Mesendoderm (in vitro differentiated cells): ENCODE measurements around the gene CEP55.

Experiments used
- DNase-seq: peaks from one replicate; pipeline ENCODE4 v3.0.0; 2013
- H2AK5ac ChIP-seq: 2 replicates; pipeline ENCODE4 v1.6.1; 2013; ENCODE audit warnings: low read length, inconsistent platforms
- H2BK120ac ChIP-seq: 2 replicates; pipeline ENCODE4 v1.6.1; 2013; ENCODE audit warnings: low read depth, mild to moderate bottlenecking, low read length, moderate library complexity, mixed read lengths
- H2BK15ac ChIP-seq: replicated peaks from 2 replicates; pipeline ENCODE4 v1.6.1; 2013; ENCODE audit warnings: low read depth, mild to moderate bottlenecking, moderate library complexity
- H2BK5ac ChIP-seq: 2 replicates; pipeline ENCODE4 v1.6.1; 2013; ENCODE audit warnings: low read length, inconsistent platforms
- H3K18ac ChIP-seq: 2 replicates; pipeline ENCODE4 v1.6.1; 2013; ENCODE audit warnings: mild to moderate bottlenecking, low read length, mixed read lengths
- H3K23ac ChIP-seq: one replicate; pipeline ENCODE4 v1.6.1; 2013; ENCODE audit warnings: low read length
- H3K27ac ChIP-seq: 2 replicates; pipeline ENCODE4 v1.5.1; 2013; ENCODE audit warnings: low read depth, mild to moderate bottlenecking, inconsistent platforms, low read length, moderate library complexity
- H3K27me3 ChIP-seq: 2 replicates; pipeline ENCODE4 v1.6.1; 2013; ENCODE audit warnings: low read length, control low read depth, mild to moderate bottlenecking, inconsistent platforms; ENCODE audit not compliant: insufficient read depth, poor library complexity
- H3K36me3 ChIP-seq: 2 replicates; pipeline ENCODE4 v1.6.1; 2013; ENCODE audit warnings: low read length, inconsistent platforms; ENCODE audit not compliant: control insufficient read depth, insufficient read depth
- H3K4ac ChIP-seq: one replicate; pipeline ENCODE4 v1.6.1; 2013; ENCODE audit warnings: low read depth, mild to moderate bottlenecking, low read length, moderate library complexity
- H3K4me1 ChIP-seq: 2 replicates; pipeline ENCODE4 v1.6.1; 2013; ENCODE audit warnings: low read depth, low read length, inconsistent platforms; ENCODE audit not compliant: control insufficient read depth
- H3K4me2 ChIP-seq: 2 replicates; pipeline ENCODE4 v1.6.1; 2013; ENCODE audit warnings: low read length
- H3K4me3 ChIP-seq: 2 replicates; pipeline ENCODE4 v1.5.1; 2013; ENCODE audit warnings: mild to moderate bottlenecking, low read length
- H3K56ac ChIP-seq: one replicate; pipeline ENCODE4 v1.6.1; 2013; ENCODE audit warnings: low read length
- H3K79me1 ChIP-seq: 2 replicates; pipeline ENCODE4 v1.6.1; 2013; ENCODE audit warnings: low read length, inconsistent platforms
- H3K79me2 ChIP-seq: 2 replicates; pipeline ENCODE4 v1.6.1; 2013; ENCODE audit warnings: mild to moderate bottlenecking, low read length; ENCODE audit not compliant: control insufficient read depth, insufficient read depth
- H3K9ac ChIP-seq: 2 replicates; pipeline ENCODE4 v1.6.1; 2013; ENCODE audit warnings: low read length, inconsistent platforms
- H4K5ac ChIP-seq: one replicate; pipeline ENCODE4 v1.6.1; 2013; ENCODE audit warnings: low read length
- H4K8ac ChIP-seq: one replicate; pipeline ENCODE4 v1.6.1; 2013; ENCODE audit warnings: low read depth, mild to moderate bottlenecking, control low read depth, low read length, moderate library complexity
- WGBS: extraction: QIAGEN DNeasy Blood & Tissue Kit; methylation state at CpG from one replicate; pipeline ENCODE4 v1.1.7; 2013; ENCODE audit warnings: low lambda C conversion rate, missing lambda C conversion rate; ENCODE audit not compliant: insufficient coverage; ENCODE audit errors: extremely low coverage; 5-methylcytosine and 5-hydroxymethylcytosine counted together

The CEP55 gene

DNA sequence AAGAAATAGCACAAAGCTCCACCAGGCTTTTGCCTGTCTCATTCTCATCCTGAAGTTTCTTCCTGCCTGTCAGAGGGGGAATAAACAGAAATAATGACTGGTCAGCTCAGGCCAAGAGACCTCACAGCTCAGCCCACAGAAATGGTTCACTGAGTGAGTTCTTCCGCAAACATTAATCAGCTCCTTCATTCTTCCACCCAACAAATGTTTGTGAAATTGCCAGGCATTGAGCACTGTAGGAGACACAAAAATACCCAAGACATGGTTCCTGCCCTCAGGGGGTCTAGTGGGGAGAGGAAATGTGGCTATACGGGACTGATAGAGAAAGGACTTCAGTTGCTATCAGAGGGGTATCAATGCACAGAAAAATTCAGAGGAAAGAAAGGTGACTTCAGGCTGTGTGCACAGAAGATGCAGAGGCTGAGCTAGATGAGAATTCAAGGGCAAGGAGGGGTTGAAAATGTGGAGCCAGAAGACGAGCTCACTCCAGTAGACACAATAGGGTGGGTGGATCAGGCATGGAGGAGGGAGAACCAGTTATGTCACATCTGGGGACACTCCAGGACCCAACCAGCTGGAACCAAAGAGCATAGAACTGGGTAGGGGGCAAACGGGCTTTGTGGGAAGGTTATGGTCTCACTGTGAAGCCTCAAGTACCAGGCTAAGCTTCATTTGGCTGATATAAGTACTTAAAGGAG is 35.2 kb upstream of the CEP55 start:
- H3K4me2 ChIP-seq = no peak overlapping the region
- H3K18ac ChIP-seq = peak overlapping the region; percentile 6
- H3K36me3 ChIP-seq = no peaks in the 10 kb centered on the region
- peak overlapping the region; percentile 63 for H2AK5ac ChIP-seq
- no CpG with 5 or more reads among the region's 4 CpGs for WGBS
- no peak overlapping the region for H2BK120ac ChIP-seq
- H3K4me3 ChIP-seq = no peak overlapping the region
- no peak overlapping the region for H3K4ac ChIP-seq
- H3K4me1 ChIP-seq = peaks cover 9% of the 10 kb centered on the region
- no peak overlapping the region for H2BK15ac ChIP-seq
- DNase-seq = no peak
- peak overlapping the region; percentile 22 for H3K56ac ChIP-seq
- H3K79me1 ChIP-seq = no peaks in the 10 kb centered on the region
- no peak overlapping the region for H3K23ac ChIP-seq
- no peak overlapping the region for H3K27ac ChIP-seq
- no peaks in the 10 kb centered on the region for H3K79me2 ChIP-seq
- H3K27me3 ChIP-seq = no peaks in the 10 kb centered on the region
- H3K9ac ChIP-seq = peak overlapping the region; percentile 8
- H4K8ac ChIP-seq = no peak overlapping the region
- H4K5ac ChIP-seq = no peak overlapping the region
- H2BK5ac ChIP-seq = no peak overlapping the region

DNA sequence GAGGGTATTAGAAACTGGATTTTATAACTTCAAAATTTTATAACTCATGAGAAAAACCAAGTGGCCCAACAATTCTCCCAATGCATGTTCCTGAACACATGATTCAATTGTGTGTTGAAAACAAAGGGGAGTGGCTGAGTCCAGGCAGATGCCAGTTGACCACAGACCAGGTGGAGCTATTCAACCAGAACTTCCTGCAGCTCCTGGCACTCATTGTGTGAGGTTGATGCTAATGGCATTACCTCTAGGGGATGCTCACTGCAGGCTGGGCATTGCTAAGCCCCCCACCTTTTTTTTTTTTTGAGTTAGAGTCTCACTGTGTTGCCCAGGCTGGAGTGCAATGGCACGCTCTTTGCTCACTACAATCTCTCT is 34.6 kb upstream of the CEP55 start:
- no peak overlapping the region for H4K8ac ChIP-seq
- H2BK120ac ChIP-seq = no peak overlapping the region
- no peak overlapping the region for H3K9ac ChIP-seq
- H3K27ac ChIP-seq = no peak overlapping the region
- H3K79me1 ChIP-seq = no peaks in the 10 kb centered on the region
- H3K56ac ChIP-seq = no peak overlapping the region
- H3K18ac ChIP-seq = no peak overlapping the region
- H3K27me3 ChIP-seq = no peaks in the 10 kb centered on the region
- no peak overlapping the region for H2AK5ac ChIP-seq
- H3K4me1 ChIP-seq = peaks cover 6% of the 10 kb centered on the region
- H3K4ac ChIP-seq = no peak overlapping the region
- no peak overlapping the region for H3K4me2 ChIP-seq
- DNase-seq = no peak
- no peaks in the 10 kb centered on the region for H3K79me2 ChIP-seq
- no peak overlapping the region for H3K23ac ChIP-seq
- no peak overlapping the region for H4K5ac ChIP-seq
- H3K36me3 ChIP-seq = no peaks in the 10 kb centered on the region
- H2BK15ac ChIP-seq = no peak overlapping the region
- H3K4me3 ChIP-seq = no peak overlapping the region
- no CpG with 5 or more reads among the region's 1 CpG for WGBS
- H2BK5ac ChIP-seq = no peak overlapping the region

DNA sequence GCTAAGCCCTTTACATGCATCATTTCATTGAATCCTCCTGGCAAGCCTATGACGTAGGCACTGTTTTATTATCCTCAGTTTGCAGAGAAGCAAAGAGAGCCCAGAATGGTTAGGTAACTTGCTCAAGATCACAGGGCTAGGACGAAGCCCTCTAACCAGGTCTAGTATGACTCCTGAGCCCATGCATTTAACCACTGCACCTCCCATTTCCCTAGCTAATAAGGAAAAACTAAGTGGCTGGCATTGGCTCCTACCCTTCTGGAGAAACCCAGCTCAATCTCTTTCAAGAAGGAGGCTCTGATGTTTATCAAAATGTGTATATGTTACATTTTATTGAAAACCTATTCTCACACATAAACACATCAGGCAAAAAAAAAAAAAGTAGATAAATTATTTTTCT is 34.0 kb upstream of the CEP55 start:
- no peak overlapping the region for H2AK5ac ChIP-seq
- H3K79me1 ChIP-seq = no peaks in the 10 kb centered on the region
- H4K5ac ChIP-seq = no peak overlapping the region
- H3K56ac ChIP-seq = no peak overlapping the region
- no peak overlapping the region for H3K4me3 ChIP-seq
- H3K27me3 ChIP-seq = no peaks in the 10 kb centered on the region
- H3K4me2 ChIP-seq = no peak overlapping the region
- no peak overlapping the region for H3K4ac ChIP-seq
- peaks cover 4% of the 10 kb centered on the region for H3K4me1 ChIP-seq
- no peak overlapping the region for H4K8ac ChIP-seq
- H3K9ac ChIP-seq = no peak overlapping the region
- H3K79me2 ChIP-seq = no peaks in the 10 kb centered on the region
- H3K27ac ChIP-seq = no peak overlapping the region
- H3K23ac ChIP-seq = no peak overlapping the region
- no peak overlapping the region for H2BK120ac ChIP-seq
- no peak overlapping the region for H3K18ac ChIP-seq
- no peak for DNase-seq
- no peak overlapping the region for H2BK5ac ChIP-seq
- no CpG with 5 or more reads among the region's 2 CpGs for WGBS
- no peaks in the 10 kb centered on the region for H3K36me3 ChIP-seq
- H2BK15ac ChIP-seq = no peak overlapping the region

DNA sequence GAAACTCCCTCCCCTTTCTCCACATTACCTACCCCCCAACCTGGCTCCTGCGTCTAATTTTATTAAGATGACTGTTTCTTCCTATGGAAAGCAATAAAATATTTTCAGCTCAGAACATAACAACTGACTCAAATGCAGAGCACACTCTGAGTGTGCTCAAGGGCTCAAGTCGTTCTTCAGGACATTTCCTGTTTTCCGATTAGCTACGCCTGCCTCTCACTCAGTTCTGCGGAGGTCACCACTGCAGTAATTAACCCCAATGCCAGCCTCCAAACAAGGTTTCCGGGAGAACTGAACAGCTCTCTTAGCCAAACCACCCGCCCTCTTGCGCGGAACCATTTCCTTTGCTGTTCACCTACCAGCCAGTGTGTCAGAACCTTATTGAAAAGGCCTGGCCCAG is 33.5 kb upstream of the CEP55 start:
- Histone ChIP-seq H3K79me2 (no peaks in the 10 kb centered on the region), H2BK5ac (no peak overlapping the region), H3K18ac (no peak overlapping the region), H3K27me3 (no peaks in the 10 kb centered on the region), H3K36me3 (no peaks in the 10 kb centered on the region), H2AK5ac (no peak overlapping the region), H3K9ac (no peak overlapping the region), H2BK15ac (no peak overlapping the region), H3K4me1 (peaks cover 4% of the 10 kb centered on the region), H3K27ac (no peak overlapping the region), H3K56ac (no peak overlapping the region), H3K4me3 (no peak overlapping the region), H3K4ac (no peak overlapping the region), H4K8ac (no peak overlapping the region), H2BK120ac (no peak overlapping the region), H3K79me1 (no peaks in the 10 kb centered on the region), H4K5ac (no peak overlapping the region), H3K4me2 (no peak overlapping the region), H3K23ac (no peak overlapping the region)
- no CpG with 5 or more reads among the region's 9 CpGs for WGBS
- no peak for DNase-seq

DNA sequence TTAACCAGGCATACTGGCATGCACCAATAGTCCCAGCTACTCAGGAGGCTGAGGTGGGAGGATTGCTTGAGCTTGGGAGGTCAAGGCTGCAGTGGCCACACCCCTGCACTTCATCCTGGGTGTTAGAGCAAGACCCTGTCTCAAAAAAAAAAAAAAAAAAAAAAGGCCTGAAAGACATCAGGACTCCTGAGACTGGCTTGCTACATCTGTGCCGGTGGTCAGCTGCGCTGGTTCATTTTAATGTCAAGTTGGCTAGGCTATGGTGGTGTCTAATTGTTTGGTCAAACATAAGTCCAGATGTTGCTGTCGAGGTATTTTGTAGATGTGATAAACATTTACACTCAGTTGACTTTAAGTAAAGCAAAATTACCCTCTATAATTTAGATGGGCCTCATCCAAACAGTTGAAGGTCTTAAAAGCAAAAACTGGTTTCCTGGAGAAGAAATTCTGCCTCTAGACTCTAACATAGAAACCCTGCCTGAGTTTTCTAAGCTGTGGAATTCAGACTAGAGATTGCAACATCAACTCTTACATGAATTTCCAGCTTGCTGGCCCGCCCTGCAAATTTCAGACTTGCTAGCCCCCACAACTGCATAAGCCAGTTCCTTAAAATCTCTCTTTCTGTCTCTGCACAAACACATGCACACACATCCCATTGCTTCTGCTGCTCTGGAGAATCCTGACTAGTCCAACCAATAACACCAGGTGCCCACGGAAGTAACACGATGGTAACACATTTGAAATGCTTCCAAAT is 32.5 kb upstream of the CEP55 start:
- Histone ChIP-seq H3K79me1 (no peaks in the 10 kb centered on the region), H2BK120ac (no peak overlapping the region), H3K4me3 (no peak overlapping the region), H3K4me1 (peaks cover 4% of the 10 kb centered on the region), H3K4me2 (no peak overlapping the region), H4K5ac (no peak overlapping the region), H3K4ac (no peak overlapping the region), H3K23ac (no peak overlapping the region), H3K9ac (no peak overlapping the region), H3K18ac (peak overlapping the region; percentile 42), H2AK5ac (no peak overlapping the region), H3K27me3 (no peaks in the 10 kb centered on the region), H2BK15ac (no peak overlapping the region), H2BK5ac (no peak overlapping the region), H3K79me2 (no peaks in the 10 kb centered on the region), H4K8ac (no peak overlapping the region), H3K56ac (no peak overlapping the region), H3K27ac (peak overlapping the region; percentile 64), H3K36me3 (no peaks in the 10 kb centered on the region)
- WGBS = no CpG with 5 or more reads among the region's 6 CpGs
- DNase-seq = no peak
